ENCODE results near the gene TNFRSF13B.

The TNFRSF13B gene

DNA sequence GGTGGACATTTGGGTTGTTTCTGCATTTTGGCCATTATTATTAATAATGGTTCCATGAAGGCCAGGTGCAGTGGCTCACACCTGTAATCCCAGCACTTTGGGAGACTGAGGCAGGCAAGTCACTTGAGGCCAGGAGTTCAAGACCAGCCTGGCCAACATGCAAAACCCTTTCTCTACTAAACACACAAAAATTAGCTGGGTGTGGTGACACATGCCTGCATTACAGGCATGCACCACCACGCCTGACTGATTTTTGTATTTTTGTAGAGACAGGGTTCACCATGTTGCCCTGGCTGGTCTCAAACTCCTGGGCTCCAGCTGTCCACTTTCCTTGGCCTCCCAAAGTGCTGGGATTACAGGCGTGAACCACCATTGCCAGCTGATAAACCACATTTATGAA is 58.5 kb downstream of the TNFRSF13B start:
- no peak overlapping the region for H3K27ac ChIP-seq (ENCODE audit: low read length)
- H3K4me2 ChIP-seq (ENCODE audit: insufficient read depth, low read length) = no peak overlapping the region
- no peak overlapping the region for H2AFZ ChIP-seq (ENCODE audit: low read depth, low read length)
- no peaks in the 10 kb centered on the region for H3K4me1 ChIP-seq (ENCODE audit: insufficient read depth, low read length)
- no peaks in the 10 kb centered on the region for H3K9me3 ChIP-seq (ENCODE audit: insufficient read depth, low read length, severe bottlenecking)
- H3K79me2 ChIP-seq (ENCODE audit: insufficient read depth, low read length) = no peaks in the 10 kb centered on the region
- no peak overlapping the region for H3K9ac ChIP-seq (ENCODE audit: low read depth, low read length)
- no peaks in the 10 kb centered on the region for H3K36me3 ChIP-seq (ENCODE audit: insufficient read depth, low read length)
- ATAC-seq (ENCODE audit: insufficient read depth, low read depth) = no peak
- H3K27me3 ChIP-seq (ENCODE audit: insufficient read depth, low read length, poor library complexity) = no peaks in the 10 kb centered on the region
- TF ChIP-seq EZH2 (IDR thresholded peaks at IDR 0.05; ENCODE audit: borderline replicate concordance, low read depth, low read length, severe bottlenecking) = no peak
- TF ChIP-seq, protein P1, sequence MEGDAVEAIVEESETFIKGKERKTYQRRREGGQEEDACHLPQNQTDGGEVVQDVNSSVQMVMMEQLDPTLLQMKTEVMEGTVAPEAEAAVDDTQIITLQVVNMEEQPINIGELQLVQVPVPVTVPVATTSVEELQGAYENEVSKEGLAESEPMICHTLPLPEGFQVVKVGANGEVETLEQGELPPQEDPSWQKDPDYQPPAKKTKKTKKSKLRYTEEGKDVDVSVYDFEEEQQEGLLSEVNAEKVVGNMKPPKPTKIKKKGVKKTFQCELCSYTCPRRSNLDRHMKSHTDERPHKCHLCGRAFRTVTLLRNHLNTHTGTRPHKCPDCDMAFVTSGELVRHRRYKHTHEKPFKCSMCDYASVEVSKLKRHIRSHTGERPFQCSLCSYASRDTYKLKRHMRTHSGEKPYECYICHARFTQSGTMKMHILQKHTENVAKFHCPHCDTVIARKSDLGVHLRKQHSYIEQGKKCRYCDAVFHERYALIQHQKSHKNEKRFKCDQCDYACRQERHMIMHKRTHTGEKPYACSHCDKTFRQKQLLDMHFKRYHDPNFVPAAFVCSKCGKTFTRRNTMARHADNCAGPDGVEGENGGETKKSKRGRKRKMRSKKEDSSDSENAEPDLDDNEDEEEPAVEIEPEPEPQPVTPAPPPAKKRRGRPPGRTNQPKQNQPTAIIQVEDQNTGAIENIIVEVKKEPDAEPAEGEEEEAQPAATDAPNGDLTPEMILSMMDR (IDR thresholded peaks at IDR 0.05; ENCODE audit: borderline replicate concordance, extremely low read depth, low read length, poor library complexity, severe bottlenecking) = no peak
- no peak for DNase-seq
- H4K20me1 ChIP-seq (ENCODE audit: insufficient read depth, low read length) = no peaks in the 10 kb centered on the region
- H3K4me3 ChIP-seq (ENCODE audit: low read depth in 1 of 2, low read length in 2 of 2) = no peak overlapping the region

- Histone ChIP-seq H3K9ac (ENCODE audit: low read depth, low read length) (no peak overlapping the region), H3K4me2 (ENCODE audit: insufficient read depth, low read length) (no peak overlapping the region), H3K79me2 (ENCODE audit: insufficient read depth, low read length) (no peaks in the 10 kb centered on the region), H3K36me3 (ENCODE audit: insufficient read depth, low read length) (no peaks in the 10 kb centered on the region), H3K4me3 (ENCODE audit: low read depth in 1 of 2, low read length in 2 of 2) (no peak overlapping the region), H3K27ac (ENCODE audit: low read length) (no peak overlapping the region), H2AFZ (ENCODE audit: low read depth, low read length) (no peak overlapping the region), H3K9me3 (ENCODE audit: insufficient read depth, low read length, severe bottlenecking) (no peaks in the 10 kb centered on the region), H3K27me3 (ENCODE audit: insufficient read depth, low read length, poor library complexity) (no peaks in the 10 kb centered on the region), H4K20me1 (ENCODE audit: insufficient read depth, low read length) (no peaks in the 10 kb centered on the region), H3K4me1 (ENCODE audit: insufficient read depth, low read length) (no peaks in the 10 kb centered on the region)
- DNase-seq = no peak
- TF ChIP-seq, protein P1 (IDR thresholded peaks at IDR 0.05; ENCODE audit: borderline replicate concordance, extremely low read depth, low read length, poor library complexity, severe bottlenecking) = no peak
- no peak for TF ChIP-seq EZH2 (IDR thresholded peaks at IDR 0.05; ENCODE audit: borderline replicate concordance, low read depth, low read length, severe bottlenecking)
- no peak for ATAC-seq (ENCODE audit: insufficient read depth, low read depth)
These were observed 59.6 kb downstream of the TNFRSF13B start for GRCh38 chr17:16912021-16912962.

DNA sequence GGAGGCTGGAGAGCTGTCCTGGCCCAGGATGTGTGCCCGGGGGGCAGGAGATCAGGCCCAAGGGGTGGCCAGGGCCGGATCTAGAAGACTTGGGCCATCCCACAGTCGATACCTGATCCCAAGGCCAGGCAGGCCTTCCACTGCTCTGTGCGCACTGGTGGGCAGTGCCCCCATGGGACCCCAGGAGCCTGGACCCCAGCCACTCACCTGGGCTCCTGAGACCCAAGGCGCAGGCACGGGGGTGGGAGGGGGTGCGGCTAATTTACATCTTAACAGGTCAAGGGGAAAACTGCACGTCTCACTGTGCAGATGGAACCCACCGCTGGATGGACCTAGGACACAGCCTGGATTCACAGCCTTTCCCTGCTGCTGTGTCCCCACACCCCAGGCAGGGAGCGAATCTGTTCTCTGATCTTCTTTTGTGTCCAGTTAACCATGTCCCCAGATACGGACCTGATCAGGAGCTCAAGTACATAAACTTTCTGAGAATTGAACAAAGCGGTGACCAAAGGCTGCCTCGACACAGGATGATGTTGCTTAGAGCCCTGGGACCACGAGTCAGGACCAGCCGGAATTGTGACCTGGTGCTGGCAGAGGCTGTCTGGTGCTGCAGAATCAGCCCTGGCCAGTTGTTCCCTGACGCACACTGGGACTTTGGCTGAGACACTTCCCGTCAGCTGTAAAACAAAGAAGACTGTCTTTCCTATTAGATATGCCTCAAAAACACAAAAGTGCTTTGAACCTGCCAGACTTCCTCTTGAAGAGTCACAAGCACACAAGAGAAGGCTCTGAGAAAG is 60.6 kb downstream of the TNFRSF13B start:
- Histone ChIP-seq H3K79me2 (ENCODE audit: insufficient read depth, low read length) (no peaks in the 10 kb centered on the region), H3K4me3 (ENCODE audit: low read depth in 1 of 2, low read length in 2 of 2) (no peak overlapping the region), H3K4me2 (ENCODE audit: insufficient read depth, low read length) (no peak overlapping the region), H4K20me1 (ENCODE audit: insufficient read depth, low read length) (no peaks in the 10 kb centered on the region), H3K9ac (ENCODE audit: low read depth, low read length) (no peak overlapping the region), H3K4me1 (ENCODE audit: insufficient read depth, low read length) (no peaks in the 10 kb centered on the region), H3K9me3 (ENCODE audit: insufficient read depth, low read length, severe bottlenecking) (no peaks in the 10 kb centered on the region), H3K36me3 (ENCODE audit: insufficient read depth, low read length) (no peaks in the 10 kb centered on the region), H3K27me3 (ENCODE audit: insufficient read depth, low read length, poor library complexity) (no peaks in the 10 kb centered on the region), H2AFZ (ENCODE audit: low read depth, low read length) (no peak overlapping the region), H3K27ac (ENCODE audit: low read length) (no peak overlapping the region)
- DNase-seq (no peak), ATAC-seq (ENCODE audit: insufficient read depth, low read depth) (no peak)
- no peak for TF ChIP-seq EZH2 (IDR thresholded peaks at IDR 0.05; ENCODE audit: borderline replicate concordance, low read depth, low read length, severe bottlenecking)
- TF ChIP-seq, protein P1 (IDR thresholded peaks at IDR 0.05; ENCODE audit: borderline replicate concordance, extremely low read depth, low read length, poor library complexity, severe bottlenecking) = no peak

Measured in DND-41 (cell line).